Measurements from ENCODE around the gene PLAU.

Gene PLAU
- long read RNA-seq, donor 1, transcript PLAU-201 (11 exons, 2,321 nt) = major isoform, 7 of 7 reads
- long read RNA-seq, donor 1, partial matches to known transcripts = 0 of 7 reads
- long read RNA-seq, donor 1, other reads (novel, unspliced or antisense) = 0 of 7 reads
- long read RNA-seq, donor 2, partial matches to known transcripts = 0 of 1 reads
- long read RNA-seq, donor 2, other reads (novel, unspliced or antisense) = 0 of 1 reads
- long read RNA-seq, donor 3, partial matches to known transcripts = 0 of 1 reads
- long read RNA-seq, donor 3, other reads (novel, unspliced or antisense) = 0 of 1 reads
- long read RNA-seq, donor 4, transcript PLAU-201 (11 exons, 2,321 nt) = major isoform, 5 of 5 reads
- long read RNA-seq, donor 4, partial matches to known transcripts = 0 of 5 reads
- long read RNA-seq, donor 4, other reads (novel, unspliced or antisense) = 0 of 5 reads
- long read RNA-seq, donor 5, partial matches to known transcripts = 0 of 2 reads
- long read RNA-seq, donor 5, other reads (novel, unspliced or antisense) = 0 of 2 reads
- long read RNA-seq, donor 6, partial matches to known transcripts = 0 of 2 reads
- long read RNA-seq, donor 6, other reads (novel, unspliced or antisense) = 0 of 2 reads
- long read RNA-seq, donor 7, transcript PLAU-201 (11 exons, 2,321 nt) = major isoform, 6 of 6 reads
- long read RNA-seq, donor 7, partial matches to known transcripts = 0 of 6 reads
- long read RNA-seq, donor 7, other reads (novel, unspliced or antisense) = 0 of 6 reads
- long read RNA-seq, donor 8, transcript PLAU-201 (11 exons, 2,321 nt) = major isoform, 8 of 8 reads
- long read RNA-seq, donor 8, partial matches to known transcripts = 0 of 8 reads
- long read RNA-seq, donor 8, other reads (novel, unspliced or antisense) = 0 of 8 reads

DNA sequence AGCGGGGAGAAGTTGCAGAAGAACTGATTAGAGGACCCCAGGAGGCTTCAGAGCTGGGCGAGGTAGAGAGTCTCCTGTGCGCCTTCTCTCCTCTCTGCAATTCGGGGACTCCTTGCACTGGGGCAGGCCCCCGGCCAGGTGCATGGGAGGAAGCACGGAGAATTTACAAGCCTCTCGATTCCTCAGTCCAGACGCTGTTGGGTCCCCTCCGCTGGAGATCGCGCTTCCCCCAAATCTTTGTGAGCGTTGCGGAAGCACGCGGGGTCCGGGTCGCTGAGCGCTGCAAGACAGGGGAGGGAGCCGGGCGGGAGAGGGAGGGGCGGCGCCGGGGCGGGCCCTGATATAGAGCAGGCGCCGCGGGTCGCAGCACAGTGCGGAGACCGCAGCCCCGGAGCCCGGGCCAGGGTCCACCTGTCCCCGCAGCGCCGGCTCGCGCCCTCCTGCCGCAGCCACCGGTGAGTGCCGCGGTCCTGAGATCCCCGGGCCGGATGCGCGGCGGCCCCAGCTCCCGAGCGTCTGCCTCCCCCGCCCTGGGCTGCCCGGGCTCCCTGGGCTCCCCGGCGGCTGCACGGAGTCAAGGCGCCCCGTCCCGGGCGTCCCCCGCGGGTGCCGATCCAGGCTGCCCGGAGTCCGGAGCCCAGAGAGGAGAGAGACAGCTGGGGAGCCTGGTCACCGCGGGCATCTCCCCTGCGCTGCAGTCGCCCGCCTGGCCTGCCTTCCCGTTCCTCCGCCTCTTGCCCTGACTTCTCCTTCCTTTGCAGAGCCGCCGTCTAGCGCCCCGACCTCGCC is at the start of gene PLAU:
Gene PLAU (plus strand): TSS at position 369 of the 789 bp plus-strand sequence. CDS start 424 bp downstream, outside the sequence.
- peak; percentile 81 for DNase-seq

DNA sequence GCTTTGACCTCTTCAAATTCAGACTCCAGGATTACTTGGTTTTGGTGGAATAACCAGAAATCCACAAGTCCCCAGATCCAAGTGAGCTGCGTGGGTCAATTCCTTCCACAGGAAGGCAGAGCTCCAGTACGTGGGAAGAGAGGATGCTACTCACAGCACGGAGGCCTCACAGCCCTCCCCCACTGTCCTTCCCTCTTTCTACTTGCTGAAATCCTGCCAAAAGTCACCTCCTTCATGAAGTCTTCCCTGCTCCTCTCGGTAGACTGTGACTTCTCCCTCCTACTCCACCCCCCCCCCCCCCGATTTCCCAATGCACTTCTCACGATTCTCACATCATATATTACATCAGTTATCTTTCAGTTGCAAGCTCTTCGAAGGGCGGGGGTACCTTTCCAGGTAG is 48.9 kb upstream of the PLAU start:
- no peak for DNase-seq

GRCh38 chr10:73863039-73863817 is 47.7 kb upstream of the PLAU start:
- no peak for DNase-seq

GRCh38 chr10:73864229-73864628 is 46.7 kb upstream of the PLAU start:
- DNase-seq = no peak

GRCh38 chr10:73865107-73865458 is 45.8 kb upstream of the PLAU start:
- no peak for DNase-seq

- DNase-seq = no peak
These were observed 45.2 kb upstream of the PLAU start for GRCh38 chr10:73865459-73866442.

GRCh38 chr10:73866621-73867020 is 44.3 kb upstream of the PLAU start:
- no peak for DNase-seq

- DNase-seq = no peak
These were observed 43.7 kb upstream of the PLAU start for GRCh38 chr10:73867126-73867807.

- no peak for DNase-seq
These were observed 42.9 kb upstream of the PLAU start for GRCh38 chr10:73867871-73868631.

GRCh38 chr10:73868655-73869195 is 42.2 kb upstream of the PLAU start:
- DNase-seq = no peak

GRCh38 chr10:73871295-73872189 is 39.4 kb upstream of the PLAU start:
- no peak for DNase-seq

DNA sequence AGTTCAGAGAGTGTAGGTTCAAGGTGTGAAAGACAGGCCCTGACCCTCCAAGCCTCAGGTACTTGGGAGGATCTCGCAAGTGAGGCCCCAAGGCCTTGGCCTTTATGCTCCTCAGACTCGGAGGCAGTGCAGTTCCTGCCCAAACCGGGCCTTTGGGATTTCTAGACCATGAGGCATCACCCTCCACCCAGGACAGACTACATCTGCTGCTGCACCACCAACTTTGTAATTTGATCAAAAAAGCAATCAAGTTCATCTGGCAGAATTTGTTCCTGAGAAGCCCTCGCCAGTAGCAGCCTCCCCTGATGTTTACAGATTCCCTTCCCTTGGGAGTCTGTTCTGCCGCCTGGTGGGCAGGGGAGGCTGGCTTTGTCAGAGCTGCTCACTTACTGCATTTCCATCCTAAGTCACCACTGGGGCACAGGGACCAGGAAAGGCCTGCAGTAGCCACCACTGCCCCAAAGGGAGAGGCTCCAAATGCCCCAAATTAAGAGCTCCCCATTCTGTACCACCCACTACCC is 38.7 kb upstream of the PLAU start:
- no peak for DNase-seq

- DNase-seq = peak; percentile 30
These were observed 37.6 kb upstream of the PLAU start for GRCh38 chr10:73873142-73873837.

- DNase-seq = no peak
These were observed 37.1 kb upstream of the PLAU start for GRCh38 chr10:73873838-73874215.

DNA sequence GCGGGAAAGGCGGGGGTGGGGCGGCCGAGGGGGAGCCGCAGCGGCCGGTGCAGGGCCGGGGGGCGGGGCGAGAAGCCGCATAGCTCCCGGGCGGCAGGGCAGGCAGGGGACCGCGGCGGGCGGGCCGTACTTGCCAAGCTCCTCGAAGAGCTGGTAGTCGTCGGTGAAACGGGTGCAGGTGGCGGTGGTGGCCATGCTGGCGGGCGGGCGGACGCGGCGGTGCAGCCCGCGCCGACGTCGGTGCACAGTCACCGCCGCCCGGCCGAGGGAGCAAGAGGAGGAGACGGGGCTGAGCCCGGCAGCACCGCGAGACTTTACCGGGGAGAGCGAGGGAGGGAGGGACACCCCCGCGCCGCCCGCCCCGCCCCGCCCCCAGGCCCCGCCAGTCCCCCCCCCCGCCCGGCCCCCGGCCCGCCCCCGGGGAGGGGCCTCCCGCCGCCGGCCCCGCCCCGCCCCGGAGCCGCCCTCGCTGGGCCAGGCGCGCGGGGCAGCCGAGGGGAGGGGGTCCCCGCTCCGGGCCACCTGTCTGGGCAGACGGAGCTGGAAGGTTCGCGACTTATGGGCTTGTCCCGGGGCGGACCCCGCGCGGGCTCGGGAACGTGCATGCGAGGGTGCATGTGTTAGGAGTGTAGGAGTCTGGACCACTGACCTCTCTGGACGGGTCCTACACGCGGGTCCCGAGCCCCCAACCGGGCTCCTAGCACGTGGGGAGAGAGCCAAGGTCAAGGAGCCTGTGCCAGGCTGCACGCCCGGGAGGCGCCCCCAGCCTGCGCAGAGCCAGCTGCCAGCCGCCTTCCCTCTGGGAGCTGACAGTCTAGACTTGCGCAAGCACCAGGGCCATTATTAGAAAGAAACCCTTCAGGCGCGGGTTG is 36.4 kb upstream of the PLAU start, which contains the start of gene CAMK2G:
Gene CAMK2G (minus strand): TSS at position 289 of the 872 bp plus-strand sequence. CDS start 94 bp downstream, at position 195.
- peak; percentile 86 for DNase-seq

DNA sequence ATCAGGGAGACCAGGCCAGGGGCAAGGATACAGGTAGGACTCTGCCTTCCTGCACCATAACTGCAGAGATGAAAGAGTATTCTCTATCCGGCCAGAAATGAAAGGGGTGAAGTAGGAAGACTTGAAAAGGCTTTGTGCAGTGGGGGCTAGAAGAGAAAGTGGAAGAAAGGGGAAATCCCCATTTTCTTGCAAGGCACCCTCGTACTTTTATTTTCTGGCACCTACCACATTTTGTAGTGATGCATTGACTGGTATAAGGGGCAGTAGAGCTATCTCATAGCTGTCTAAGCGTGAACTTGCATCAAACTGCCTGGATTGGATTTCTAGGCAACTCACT is 35.8 kb upstream of the PLAU start:
- DNase-seq = no peak
